Activated CD4-positive, CD25-positive, alpha-beta regulatory T cell treated with anti-CD3 and anti-CD28 coated beads, Interleukin-2, amount 50 U/mL, for 16 hours (primary cell): Measurements from ENCODE around the gene ARMC5.
"Not testable (repeated sequence)": the region's sequence is repeated elsewhere in the genome, so short reads cannot be mapped to it uniquely, and the experiment has no call there.

Source experiments
- DNase-seq: peaks from one replicate; pipeline ENCODE4 v3.0.0-alpha.2; 2020; ENCODE audit warnings: low read depth, low spot score

Gene ARMC5

GRCh38 chr16:31477220-31478216, 18.2 kb downstream of the ARMC5 start:
- DNase-seq = no peak

GRCh38 chr16:31478956-31479355, 19.7 kb downstream of the ARMC5 start:
- no peak for DNase-seq

- DNase-seq = no peak
Observed at GRCh38 chr16:31479751-31480150, 20.4 kb downstream of the ARMC5 start.

- DNase-seq = no peak
Observed at GRCh38 chr16:31480851-31481536, 21.7 kb downstream of the ARMC5 start.

GRCh38 chr16:31483081-31483480, 23.8 kb downstream of the ARMC5 start, which contains the start of gene SLC5A2:
SLC5A2 (plus strand) TSS chr16:31483123; CDS start chr16:31483137, 14 bp downstream.
- DNase-seq = no peak

- DNase-seq = not testable (repeated sequence)
Observed at GRCh38 chr16:31484048-31484447, 24.7 kb downstream of the ARMC5 start.

GRCh38 chr16:31484491-31485171, 25.3 kb downstream of the ARMC5 start:
- DNase-seq = no peak

GRCh38 chr16:31485571-31485970, 26.3 kb downstream of the ARMC5 start:
- no peak for DNase-seq

GRCh38 chr16:31486045-31486444, 26.7 kb downstream of the ARMC5 start:
- DNase-seq = no peak

GRCh38 chr16:31487071-31487719, 27.9 kb downstream of the ARMC5 start:
- no peak for DNase-seq

- peak; percentile 42 for DNase-seq
Observed at GRCh38 chr16:31487720-31488467, 28.6 kb downstream of the ARMC5 start.

GRCh38 chr16:31488468-31489297, 29.4 kb downstream of the ARMC5 start:
- DNase-seq = no peak

GRCh38 chr16:31489298-31489564, 29.9 kb downstream of the ARMC5 start:
- DNase-seq = no peak

GRCh38 chr16:31489616-31490584, 30.6 kb downstream of the ARMC5 start:
- DNase-seq = no peak

GRCh38 chr16:31491778-31492418, 32.6 kb downstream of the ARMC5 start:
- DNase-seq = no peak

GRCh38 chr16:31493506-31494125, 34.3 kb downstream of the ARMC5 start:
- no peak for DNase-seq

- DNase-seq = no peak
Observed at GRCh38 chr16:31496670-31497069, 37.4 kb downstream of the ARMC5 start.

GRCh38 chr16:31498493-31498892, 39.2 kb downstream of the ARMC5 start:
- no peak for DNase-seq
